Ramos (cell line): ENCODE data around the gene ZBTB45.

Experiments used
- in situ Hi-C: fragments of 300-500 bp; cut with MboI; formaldehyde crosslinking; loops from one replicate; pipeline ENCODE4 v1.14.3; 2022; ENCODE audit warnings: low sequenced_read_pairs; ENCODE audit not compliant: unreplicated experiment

Gene ZBTB45

GRCh38 chr19:58555369-58555885 is 35.8 kb upstream of the ZBTB45 start:
- in situ Hi-C loops = no loop called here

GRCh38 chr19:58554494-58555368 is 35.1 kb upstream of the ZBTB45 start, which contains the start of gene CHMP2A:
CHMP2A (minus strand) TSS chr19:58555105; CDS start chr19:58554212, 893 bp downstream.
- in situ Hi-C loops = no loop called here

GRCh38 chr19:58553799-58554493 is 34.3 kb upstream of the ZBTB45 start:
- in situ Hi-C loops = no loop called here

- in situ Hi-C loops = no loop called here
These were observed 33.0 kb upstream of the ZBTB45 start for GRCh38 chr19:58552655-58553054.

GRCh38 chr19:58551577-58552471 is 32.2 kb upstream of the ZBTB45 start:
- in situ Hi-C loops = no loop called here

- in situ Hi-C loops = no loop called here
These were observed 31.5 kb upstream of the ZBTB45 start for GRCh38 chr19:58551123-58551497.

- in situ Hi-C loops = no loop called here
These were observed 30.9 kb upstream of the ZBTB45 start for GRCh38 chr19:58550362-58551122.

GRCh38 chr19:58549664-58550361 is 30.2 kb upstream of the ZBTB45 start:
- in situ Hi-C loops = no loop called here

- in situ Hi-C loops = no loop called here
These were observed 29.5 kb upstream of the ZBTB45 start for GRCh38 chr19:58548859-58549663.

- in situ Hi-C loops = no loop called here
These were observed 28.0 kb upstream of the ZBTB45 start for GRCh38 chr19:58547323-58548312.

- in situ Hi-C loops = no loop called here
These were observed 26.5 kb upstream of the ZBTB45 start for GRCh38 chr19:58546019-58546530.

GRCh38 chr19:58545286-58546018 is 25.8 kb upstream of the ZBTB45 start:
- in situ Hi-C loops = no loop called here

GRCh38 chr19:58544591-58545285 is 25.1 kb upstream of the ZBTB45 start:
- in situ Hi-C loops = no loop called here

GRCh38 chr19:58543826-58544590 is 24.4 kb upstream of the ZBTB45 start, which contains the start of gene TRIM28:
TRIM28 (plus strand) TSS chr19:58544064; CDS start chr19:58544758, 694 bp downstream.
- in situ Hi-C loops = no loop called here
